Measurements from ENCODE around the gene MS4A6E. TPM values are rescaled to one million over a fixed set of nuclear protein-coding genes. Genes with fewer than 3 reads are reported as not detected.

MS4A6E gene
- total RNA-seq, 1 donor from 2014 or later: not detected

DNA sequence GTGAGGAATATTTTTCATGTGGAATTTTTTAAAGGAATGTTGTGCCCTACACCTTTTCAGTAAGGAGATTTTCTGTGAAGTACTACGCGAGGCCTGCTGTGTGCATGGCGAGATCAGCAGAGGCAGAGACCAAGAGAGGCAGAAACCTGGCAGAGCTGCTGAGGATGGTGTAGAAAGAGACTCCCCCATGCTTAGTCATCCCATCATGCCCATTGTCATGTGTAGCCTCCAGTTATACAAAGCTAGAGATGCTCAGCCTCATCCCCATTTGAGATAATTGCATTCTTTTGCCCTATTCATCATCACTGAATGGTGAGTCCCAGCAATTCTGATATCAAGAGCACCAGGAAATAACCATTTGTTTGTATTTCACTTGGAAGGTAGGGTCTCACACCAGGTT, 48.3 kb downstream of the MS4A6E start:
- DNase-seq (ENCODE audit: low read depth): no peak

DNA sequence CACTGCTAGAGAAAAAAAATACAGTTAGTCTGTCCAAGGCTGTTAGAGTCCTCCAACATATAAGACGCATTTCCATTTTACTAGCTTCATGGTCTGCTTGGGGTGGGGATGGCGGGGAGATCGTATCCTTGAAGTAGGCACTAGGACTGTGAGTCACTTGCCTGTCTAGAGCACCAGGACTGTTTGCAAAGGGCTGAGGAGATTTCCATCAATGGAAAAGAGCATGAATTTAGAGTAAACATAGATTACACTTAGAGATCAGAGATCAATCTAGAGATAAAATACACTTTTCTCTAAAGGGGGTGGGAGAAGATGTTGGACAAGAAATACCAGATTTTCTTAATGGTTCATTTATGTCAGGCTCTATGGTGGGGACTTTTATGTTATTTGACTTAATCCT, 49.5 kb downstream of the MS4A6E start:
- no peak for DNase-seq (ENCODE audit: low read depth)

DNA sequence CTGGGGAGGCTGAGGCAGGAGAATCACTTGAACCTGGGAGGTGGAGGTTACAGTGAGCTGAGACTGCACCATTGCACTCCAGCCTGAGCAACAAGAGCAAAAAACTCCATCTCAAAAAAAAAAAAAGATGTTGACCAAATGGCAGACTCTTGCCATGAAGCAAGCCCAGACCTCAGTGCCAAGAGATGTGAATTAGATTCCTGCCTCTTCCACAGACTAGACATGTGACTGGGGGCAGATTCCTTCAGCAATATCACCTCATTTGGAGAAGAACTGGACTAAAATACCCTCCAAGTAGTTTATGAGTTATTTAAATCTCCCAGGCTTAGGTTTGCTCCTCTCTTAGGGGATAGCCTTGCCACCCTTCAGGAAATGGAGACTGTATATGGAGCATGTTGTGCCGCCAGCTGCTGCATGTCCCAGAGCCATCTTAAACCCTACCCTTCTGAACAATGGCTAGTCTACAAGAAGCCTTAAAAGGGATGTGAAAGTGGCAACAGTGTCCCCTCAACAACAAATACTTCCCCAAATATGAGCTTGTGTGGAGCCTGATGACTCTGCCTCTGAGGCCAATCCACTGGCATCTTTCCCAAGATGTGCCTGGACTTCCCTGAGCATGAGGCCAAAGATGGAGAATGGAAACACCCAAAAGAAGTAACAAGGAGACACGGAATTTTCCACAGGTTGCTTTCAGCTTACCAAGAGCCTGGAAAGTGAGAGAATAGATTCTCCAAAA, 50.5 kb downstream of the MS4A6E start:
- DNase-seq (ENCODE audit: low read depth): no peak

DNA sequence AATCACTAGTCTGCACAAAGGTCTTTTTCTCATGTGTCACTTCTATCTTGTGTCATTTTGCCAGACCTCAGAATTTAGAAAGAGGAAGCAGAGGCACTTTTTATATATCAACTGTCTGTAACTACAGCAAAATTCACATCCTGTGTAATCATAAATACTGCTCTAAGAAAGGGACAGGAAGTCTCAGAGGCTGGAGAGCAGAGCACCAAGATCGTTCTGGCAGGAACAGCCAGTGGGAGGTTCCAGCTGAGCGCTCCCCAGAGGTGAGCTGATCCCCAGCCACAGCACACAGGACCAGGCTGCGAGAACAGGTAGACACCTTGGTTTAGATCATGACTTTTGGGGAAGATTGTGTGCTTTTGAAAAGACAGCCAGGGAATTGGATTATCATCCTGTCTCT, 51.3 kb downstream of the MS4A6E start, which contains the start of gene MS4A7:
TSS of gene MS4A7 (plus strand) at position 179 of the 400 bp plus-strand sequence. CDS start 4,610 bp downstream, outside the sequence.
- DNase-seq (ENCODE audit: low read depth): no peak

DNA sequence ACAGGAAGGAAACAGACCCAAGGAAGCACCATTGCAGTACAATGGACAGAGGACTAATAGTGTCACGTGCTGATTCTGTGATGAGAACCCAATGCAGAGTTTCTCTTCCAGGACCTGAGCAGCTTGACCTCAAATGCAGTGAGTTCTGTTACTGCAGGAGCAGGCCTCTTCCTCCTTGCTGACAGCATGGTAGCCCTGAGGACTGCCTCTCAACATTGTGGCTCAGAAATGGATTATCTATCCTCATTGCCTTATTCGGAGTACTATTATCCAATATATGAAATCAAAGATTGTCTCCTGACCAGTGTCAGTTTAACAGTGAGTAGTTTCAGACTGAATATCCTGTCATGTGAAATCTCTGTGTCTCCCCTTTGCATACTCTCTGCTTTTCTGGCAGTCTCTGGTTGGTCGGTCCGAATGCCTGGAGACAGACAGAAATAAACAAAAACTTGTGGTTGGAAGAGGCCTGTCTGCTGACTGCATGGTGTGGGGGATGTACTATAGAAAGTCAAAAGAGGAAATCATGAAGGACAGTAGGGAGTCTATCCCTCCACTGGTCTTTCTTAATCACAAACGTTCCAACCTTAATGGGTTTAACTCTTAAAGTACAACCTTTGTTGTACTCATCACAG, 62.3 kb downstream of the MS4A6E start:
- no peak for DNase-seq (ENCODE audit: low read depth)

DNA sequence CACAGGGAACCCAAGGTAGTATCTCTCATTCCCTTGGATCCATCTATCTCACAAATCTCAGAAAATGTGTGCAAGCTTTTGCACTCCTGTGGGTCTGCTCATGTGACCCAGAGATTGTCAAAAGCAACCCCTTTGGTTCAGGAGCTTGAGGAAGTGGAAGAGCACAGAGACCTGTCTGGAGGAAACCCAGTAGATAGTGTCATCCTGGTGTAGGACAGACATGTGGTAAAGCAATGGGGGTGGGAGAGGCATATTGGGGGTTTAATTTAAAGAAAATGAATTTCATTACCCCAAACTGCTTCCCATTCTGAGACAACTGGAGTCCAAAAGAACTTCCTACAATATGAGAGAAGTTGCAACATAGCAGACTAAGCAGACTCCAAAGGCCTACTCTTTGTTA, 63.4 kb downstream of the MS4A6E start:
- DNase-seq (ENCODE audit: low read depth): no peak

Other genes with a start within 250 kb of the MS4A6E start
- gene MS4A2, start 238.6 kb upstream of the MS4A6E start, total RNA-seq: not detected in 2 replicates
- not detected in 2 replicates for gene MS4A6A, start 144.2 kb upstream of the MS4A6E start, total RNA-seq
- not detected in 2 replicates for gene MS4A4E, start 84.1 kb upstream of the MS4A6E start, total RNA-seq
- gene MS4A4A, start 46.6 kb upstream of the MS4A6E start, total RNA-seq: not detected in 2 replicates
- not detected in 2 replicates for gene MS4A7, start 51.3 kb downstream of the MS4A6E start, total RNA-seq
- gene MS4A14, start 69.2 kb downstream of the MS4A6E start, total RNA-seq: not detected in 2 replicates
- not detected in 2 replicates for gene MS4A5, start 102.3 kb downstream of the MS4A6E start, total RNA-seq
- not detected in 2 replicates for gene MS4A1, start 128.6 kb downstream of the MS4A6E start, total RNA-seq
- gene MS4A12, start 165.5 kb downstream of the MS4A6E start, total RNA-seq: not detected in 2 replicates
- not detected in 2 replicates for gene MS4A13, start 188.1 kb downstream of the MS4A6E start, total RNA-seq